Renal cortical epithelial cell (primary cell): ENCODE measurements around the gene ASB14. TPM values are rescaled to one million over a fixed set of nuclear protein-coding genes. Genes with fewer than 3 reads are reported as not detected.

Experiments
- DNase-seq: peaks from one replicate; pipeline ENCODE4 v3.0.0-alpha.2; 2011; ENCODE audit warnings: low read depth
- total RNA-seq: library from RNA; depleted of rRNA; stranded (reverse); fragments of >200 nt; gene quantifications from 2 replicates; pipeline ENCODE4 v1.2.3, GENCODE V29; 2014

The ASB14 gene
- total RNA-seq, 1 donor from 2014 or later, result not detected

DNA sequence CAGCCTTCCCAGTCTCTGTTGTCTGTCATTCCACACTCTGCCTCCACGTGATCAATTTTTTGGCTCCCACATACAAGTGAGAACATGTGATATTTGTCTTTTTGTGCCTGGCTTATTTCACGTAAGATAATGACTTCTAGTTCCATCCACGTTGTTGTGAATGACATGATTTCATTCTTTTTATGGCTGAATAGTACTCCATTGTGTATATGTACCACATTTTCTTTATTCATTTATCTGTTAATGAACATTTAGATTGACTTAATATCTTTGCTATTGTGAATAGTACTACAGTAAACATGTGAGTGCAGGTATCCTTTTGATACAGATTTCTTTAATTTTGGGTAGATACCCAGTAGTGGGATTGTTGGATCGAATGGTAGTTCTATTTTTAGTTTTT is 31.4 kb downstream of the ASB14 start:
- no peak for DNase-seq

DNA sequence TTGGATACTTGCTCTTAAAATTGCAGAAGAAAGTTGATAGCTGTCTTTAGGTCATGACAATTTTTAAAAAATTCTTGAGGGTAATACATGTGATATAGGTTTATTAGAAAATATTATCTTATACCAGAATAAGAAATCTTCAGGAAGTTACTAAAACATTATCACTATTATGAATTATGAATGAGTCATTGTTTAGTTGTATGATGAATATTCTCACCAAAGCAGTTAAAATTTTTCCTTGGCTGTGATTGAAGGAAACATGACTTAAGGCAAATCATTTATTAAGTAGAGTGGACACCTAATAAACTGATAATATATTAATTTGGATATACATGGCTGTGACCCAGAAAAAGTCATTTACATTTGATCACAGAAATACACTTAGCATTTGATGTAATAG is 34.8 kb downstream of the ASB14 start:
- DNase-seq, result no peak

GRCh38 chr3:57256844-57257243 is 35.6 kb downstream of the ASB14 start:
- DNase-seq, result no peak

DNA sequence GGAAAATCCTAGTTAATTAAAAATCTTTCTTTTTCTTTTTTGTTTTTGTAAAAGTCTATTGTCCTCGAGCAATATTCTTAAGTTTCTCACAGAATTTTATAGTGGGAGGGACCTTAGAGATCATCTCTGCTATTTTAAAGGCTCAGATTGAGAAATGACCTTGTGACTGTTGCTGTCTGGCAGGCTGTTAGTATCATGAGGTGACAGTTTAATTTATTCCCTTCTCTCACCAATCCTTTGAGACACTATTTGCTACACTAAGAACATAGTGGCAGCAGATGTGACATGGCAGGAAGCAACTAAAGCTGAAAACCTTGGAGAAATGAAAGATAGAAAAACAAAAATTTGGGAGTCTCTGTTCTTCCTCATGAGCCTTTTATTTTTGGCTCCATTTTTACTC is 40.1 kb downstream of the ASB14 start:
- no peak for DNase-seq

DNA sequence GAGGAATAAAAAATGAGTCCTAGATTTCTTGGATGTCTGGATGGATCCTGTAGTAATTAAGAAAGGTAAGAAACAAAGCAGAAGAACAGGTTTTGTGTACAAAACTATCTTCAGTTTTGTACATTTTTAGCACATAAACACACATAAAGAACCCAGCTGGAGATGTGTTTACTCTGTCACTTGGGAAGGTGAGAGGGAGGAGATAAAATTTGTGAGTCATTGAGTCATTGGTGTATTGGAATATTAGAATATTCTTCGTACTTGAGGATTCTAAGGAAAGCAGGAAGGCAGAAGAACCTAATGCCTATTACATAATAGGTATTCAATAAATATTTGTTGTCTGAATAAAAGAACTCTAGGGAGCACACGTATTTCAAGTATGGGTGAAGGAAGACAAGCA is 47.5 kb downstream of the ASB14 start:
- no peak for DNase-seq

GRCh38 chr3:57234613-57235575 is 57.6 kb downstream of the ASB14 start:
- no peak for DNase-seq

GRCh38 chr3:57233799-57234198 is 58.7 kb downstream of the ASB14 start:
- no peak for DNase-seq

- DNase-seq, result peak; percentile 36
Observed at GRCh38 chr3:57230006-57230405, 62.5 kb downstream of the ASB14 start.

- DNase-seq, result peak; percentile 42
Observed at GRCh38 chr3:57227930-57228751, 64.3 kb downstream of the ASB14 start.

DNA sequence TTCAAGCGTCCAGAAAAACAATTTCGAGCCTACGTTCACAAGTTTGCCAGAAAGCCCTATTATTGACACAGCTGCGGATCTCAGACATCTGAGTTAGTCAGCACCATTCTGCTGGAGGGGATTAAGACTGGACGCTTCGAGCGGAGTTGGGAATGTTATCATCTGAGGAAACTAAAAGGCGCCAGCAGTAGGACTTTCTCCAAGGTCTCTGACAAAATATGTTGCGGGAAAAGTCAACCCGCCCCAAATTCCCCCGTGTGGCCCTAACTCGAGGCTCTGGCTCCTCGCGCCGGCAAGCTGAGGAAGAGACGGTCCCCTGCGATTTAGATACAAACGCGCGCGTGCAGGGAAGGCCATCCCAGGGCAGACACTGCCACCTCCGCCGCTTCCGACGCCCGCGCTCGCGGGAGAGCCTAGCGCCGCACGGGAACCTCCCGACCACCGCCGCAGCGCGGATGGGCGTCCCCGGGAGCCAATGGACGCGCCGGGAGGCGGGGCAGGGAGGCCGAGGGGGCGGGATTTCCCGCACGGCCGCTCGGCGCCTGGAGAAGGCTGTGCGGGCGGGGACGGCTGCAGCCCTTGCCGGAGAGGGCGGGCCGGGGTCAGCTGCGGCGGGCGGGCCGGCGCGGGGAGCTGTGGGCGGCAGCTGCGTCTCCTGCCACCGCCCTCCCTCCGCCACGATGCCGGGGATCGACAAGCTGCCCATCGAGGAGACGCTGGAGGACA is 65.1 kb downstream of the ASB14 start, which contains the start of gene APPL1:
Gene APPL1, plus strand, starts transcription at position 526 of the 726 bp plus-strand sequence. Its CDS starts 155 bp downstream, at position 681.
- DNase-seq, result peak; percentile 64

DNA sequence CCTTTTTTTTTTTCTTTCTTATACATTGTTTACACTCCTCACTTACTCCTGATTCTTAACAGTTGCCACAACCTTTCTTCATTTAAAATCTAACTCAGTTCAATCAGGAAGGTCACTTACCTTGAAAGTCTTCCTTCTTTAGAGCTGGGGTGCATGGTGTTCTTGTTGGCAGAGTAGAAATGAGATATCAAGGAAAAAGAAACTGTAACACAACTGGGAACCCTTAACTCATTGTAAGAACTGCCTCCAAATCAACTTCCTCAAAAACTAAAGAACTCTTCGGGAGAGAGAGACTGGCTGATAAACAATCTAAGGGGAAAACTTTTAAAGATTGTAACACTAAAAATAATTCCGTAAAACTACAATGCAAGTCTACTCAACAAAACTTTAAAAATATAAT is 66.3 kb downstream of the ASB14 start:
- no peak for DNase-seq

DNA sequence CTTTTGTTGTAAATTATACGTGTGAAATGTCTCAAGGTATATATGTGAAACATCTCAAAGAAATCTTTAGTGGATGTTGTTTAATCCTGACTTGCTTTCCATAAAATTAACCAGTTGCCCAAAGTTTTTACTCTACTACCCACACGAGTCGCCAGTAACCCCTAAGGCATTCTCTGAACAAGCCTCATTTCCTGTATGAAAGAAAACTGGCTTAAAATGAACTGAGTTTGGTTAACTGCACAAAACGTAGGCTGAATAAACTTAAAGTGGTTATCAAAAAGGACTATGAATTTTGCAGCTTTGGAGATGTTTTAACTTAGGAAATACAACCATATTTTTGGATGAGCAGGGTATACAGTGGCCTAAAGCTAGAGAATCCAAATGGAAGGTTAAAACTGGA is 67.6 kb downstream of the ASB14 start:
- no peak for DNase-seq

DNA sequence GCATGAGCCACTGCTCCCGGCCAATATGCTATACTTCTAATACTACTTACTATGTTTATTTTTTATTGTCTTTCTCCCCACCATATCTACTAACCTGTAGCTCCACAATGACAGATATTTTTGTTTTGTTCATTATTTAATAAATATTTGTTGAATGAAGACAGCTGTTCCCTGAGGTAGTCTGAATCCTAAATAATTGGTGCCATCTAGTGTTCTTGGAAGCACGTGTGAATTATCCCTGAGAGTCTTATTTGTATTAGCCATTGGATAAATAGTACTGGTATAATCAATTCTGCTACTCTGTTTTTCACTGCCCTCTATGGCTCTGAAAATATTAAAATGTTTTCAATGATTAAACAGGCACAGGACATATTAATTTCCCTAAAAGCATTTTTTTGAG is 70.6 kb downstream of the ASB14 start:
- no peak for DNase-seq

Other genes with a start within 250 kb of the ASB14 start
- 0.10 TPM in 1 of 2 replicates, not detected in the other for gene SPATA12, start 232.0 kb downstream of the ASB14 start, total RNA-seq
- 2.8 and 7.7 TPM in 2 replicates for gene IL17RD, start 127.3 kb downstream of the ASB14 start, total RNA-seq
- 0.55 TPM in 1 of 2 replicates, not detected in the other for gene HESX1, start 92.7 kb downstream of the ASB14 start, total RNA-seq
- gene APPL1, start 65.0 kb downstream of the ASB14 start, total RNA-seq, result 38.7 and 47.7 TPM in 2 replicates